ENCODE results near the gene PLEKHA6. TPM values are rescaled to one million over a fixed set of nuclear protein-coding genes. Genes with fewer than 3 reads are reported as not detected.
A peak's percentile ranks its signal among the peaks of the same experiment; 100 is the strongest.

The PLEKHA6 gene
- total and polyA plus RNA-seq, 2 donors (not counting 1 experiment from before 2014, with no cell fraction given) = 0.31 to 0.47 TPM

GRCh38 chr1:204285436-204286305, 74.1 kb downstream of the PLEKHA6 start:
- DNase-seq (no peak), ATAC-seq (ENCODE audit: low read depth) (no peak)
- H3K27ac Mint-ChIP-seq = peak overlapping the region; percentile 24
- Histone ChIP-seq H3K79me2 (ENCODE audit: control insufficient read depth, insufficient read depth, low read length) (no peaks in the 10 kb centered on the region), H4K20me1 (ENCODE audit: control insufficient read depth, insufficient read depth, low read length, poor library complexity, severe bottlenecking) (no peaks in the 10 kb centered on the region), H3K36me3 (replicated peaks in 1 of 2; ENCODE audit: control extremely low read depth in 1 of 2, control insufficient read depth in 1 of 2, extremely low read depth in 1 of 2, insufficient read depth in 2 of 2, low read length in 1 of 2) (no peaks in the 10 kb centered on the region), H3K4me3 (ENCODE audit: control extremely low read depth in 1 of 5, extremely low read depth in 1 of 5, insufficient read depth in 1 of 5, low read depth in 2 of 5, low read length in 4 of 5) (no peak overlapping the region), H2AFZ (ENCODE audit: insufficient read depth, low read depth, low read length, poor library complexity, severe bottlenecking) (peak overlapping the region; percentile 91), H3K9ac (ENCODE audit: low read length) (no peak overlapping the region), H3K4me1 (ENCODE audit: control insufficient read depth in 2 of 2, insufficient read depth in 2 of 2, low read length in 2 of 2) (peaks cover 19% of the 10 kb centered on the region in 2 donors), H3K9me3 (ENCODE audit: control extremely low read depth in 1 of 3, control insufficient read depth in 2 of 3, insufficient read depth in 1 of 3, low read length in 2 of 3) (no peaks in the 10 kb centered on the region), H3K27ac (ENCODE audit: low read length in 2 of 2) (no peak overlapping the region), H3K4me2 (replicated peaks; ENCODE audit: low read depth, low read length, poor library complexity, severe bottlenecking) (peak overlapping the region; percentile 79), H3K27me3 (replicated peaks in 1 of 4; ENCODE audit: control extremely low read depth in 1 of 4, control insufficient read depth in 3 of 4, insufficient read depth in 4 of 4, low read length in 3 of 4) (peaks cover 0 to 12% (median 0%) of the 10 kb centered on the region in 4 experiments)
- WGBS (ENCODE audit: insufficient coverage) = 94% methylated on average over 2 of the region's 13 CpGs
- H3K4me1 Mint-ChIP-seq = peaks cover 20% of the 10 kb centered on the region
- H3K4me3 Mint-ChIP-seq = no peak overlapping the region
- TF ChIP-seq EZH2 (IDR thresholded peaks at IDR 0.05; ENCODE audit: borderline replicate concordance, insufficient read depth, low read depth, low read length, poor library complexity, severe bottlenecking) (no peak), CTCF (IDR thresholded peaks at IDR 0.05) (no peak)
- ChIA-PET POLR2A (no interaction called here), CTCF (no interaction called here)
- intact Hi-C loops (cut with micrococcal nuclease) = no loop called here
- H3K27me3 Mint-ChIP-seq = peaks cover 23% of the 10 kb centered on the region
- H3K9me3 Mint-ChIP-seq (ENCODE audit: insufficient read depth) = no peaks in the 10 kb centered on the region

GRCh38 chr1:204284929-204285328, 74.8 kb downstream of the PLEKHA6 start:
- Histone ChIP-seq H3K9me3 (ENCODE audit: control extremely low read depth in 1 of 3, control insufficient read depth in 2 of 3, insufficient read depth in 1 of 3, low read length in 2 of 3) (no peaks in the 10 kb centered on the region), H2AFZ (ENCODE audit: insufficient read depth, low read depth, low read length, poor library complexity, severe bottlenecking) (no peak overlapping the region), H3K9ac (ENCODE audit: low read length) (no peak overlapping the region), H3K4me2 (replicated peaks; ENCODE audit: low read depth, low read length, poor library complexity, severe bottlenecking) (no peak overlapping the region), H3K36me3 (replicated peaks in 1 of 2; ENCODE audit: control extremely low read depth in 1 of 2, control insufficient read depth in 1 of 2, extremely low read depth in 1 of 2, insufficient read depth in 2 of 2, low read length in 1 of 2) (no peaks in the 10 kb centered on the region), H4K20me1 (ENCODE audit: control insufficient read depth, insufficient read depth, low read length, poor library complexity, severe bottlenecking) (no peaks in the 10 kb centered on the region), H3K4me3 (ENCODE audit: control extremely low read depth in 1 of 5, extremely low read depth in 1 of 5, insufficient read depth in 1 of 5, low read depth in 2 of 5, low read length in 4 of 5) (no peak overlapping the region), H3K27ac (ENCODE audit: low read length in 2 of 2) (no peak overlapping the region), H3K27me3 (replicated peaks in 1 of 4; ENCODE audit: control extremely low read depth in 1 of 4, control insufficient read depth in 3 of 4, insufficient read depth in 4 of 4, low read length in 3 of 4) (peaks cover 0 to 20% (median 0%) of the 10 kb centered on the region in 4 experiments), H3K79me2 (ENCODE audit: control insufficient read depth, insufficient read depth, low read length) (no peaks in the 10 kb centered on the region), H3K4me1 (ENCODE audit: control insufficient read depth in 2 of 2, insufficient read depth in 2 of 2, low read length in 2 of 2) (peaks cover 19% of the 10 kb centered on the region in 2 donors)
- ChIA-PET CTCF (interaction anchor here (0.9 kb wide), 1 partner anchor 16 kb away, joined by 3 read pairs; no protein-coding TSS in a partner anchor), POLR2A (no interaction called here)
- ATAC-seq (ENCODE audit: low read depth) (no peak), DNase-seq (no peak)
- peaks cover 23% of the 10 kb centered on the region for H3K27me3 Mint-ChIP-seq
- no peak overlapping the region for H3K4me3 Mint-ChIP-seq
- intact Hi-C loops (cut with micrococcal nuclease) = no loop called here
- H3K9me3 Mint-ChIP-seq (ENCODE audit: insufficient read depth) = no peaks in the 10 kb centered on the region
- peaks cover 20% of the 10 kb centered on the region for H3K4me1 Mint-ChIP-seq
- WGBS (ENCODE audit: insufficient coverage) = 100% methylated on average over 1 of the region's 2 CpGs
- no peak overlapping the region for H3K27ac Mint-ChIP-seq
- no peak for TF ChIP-seq CTCF (IDR thresholded peaks at IDR 0.05)
- no peak for TF ChIP-seq EZH2 (IDR thresholded peaks at IDR 0.05; ENCODE audit: borderline replicate concordance, insufficient read depth, low read depth, low read length, poor library complexity, severe bottlenecking)
